MM.1S (cell line): ENCODE data around the gene HDAC9.

Experiments used
- CTCF ChIP-seq: fragments of 300-600 bp; sonication (generic); IDR thresholded peaks from 2 replicates; pipeline ENCODE4 v1.5.1; 2016; ENCODE audit warnings: antibody characterized with exemption, low read length, mixed read lengths
- EZH2phosphoT487 ChIP-seq: fragments of 300-600 bp; sonication (generic); IDR thresholded peaks from 2 replicates; pipeline ENCODE4 v1.6.1; 2018; ENCODE audit warnings: antibody characterized with exemption, low read length

GRCh38 chr7:18575622-18576572, 80.3 kb downstream of the HDAC9 start:
- TF ChIP-seq CTCF = no peak
- TF ChIP-seq EZH2phosphoT487 = no peak
